HG02970 (cell line): ENCODE data around the gene ATXN7L1.
"Not testable (repeated sequence)": the region's sequence is repeated elsewhere in the genome, so short reads cannot be mapped to it uniquely, and the experiment has no call there.

Source experiments
- ATAC-seq: cut with Tn5 transposase; IDR thresholded peaks from one replicate; pipeline ENCODE4 v1.9.1; 2021; ENCODE audit warnings: mild to moderate bottlenecking, moderate library complexity, moderate number of reproducible peaks; ENCODE audit not compliant: unreplicated experiment, low FRiP score

ATXN7L1 gene

GRCh38 chr7:105713488-105714465 is 162.6 kb downstream of the ATXN7L1 start:
- no peak for ATAC-seq

- ATAC-seq: no peak
Observed at GRCh38 chr7:105712877-105713276, 163.5 kb downstream of the ATXN7L1 start.

- ATAC-seq: no peak
Observed at GRCh38 chr7:105711726-105712402, 164.5 kb downstream of the ATXN7L1 start.

- not testable (repeated sequence) for ATAC-seq
Observed at GRCh38 chr7:105710720-105711119, 165.7 kb downstream of the ATXN7L1 start.

- ATAC-seq: no peak
Observed at GRCh38 chr7:105708763-105709080, 167.7 kb downstream of the ATXN7L1 start.

GRCh38 chr7:105707967-105708762 is 168.2 kb downstream of the ATXN7L1 start:
- ATAC-seq: no peak

GRCh38 chr7:105707381-105707780 is 169.0 kb downstream of the ATXN7L1 start:
- no peak for ATAC-seq

GRCh38 chr7:105705427-105705826 is 171.0 kb downstream of the ATXN7L1 start:
- ATAC-seq: no peak

- no peak for ATAC-seq
Observed at GRCh38 chr7:105703207-105703930, 173.0 kb downstream of the ATXN7L1 start.

GRCh38 chr7:105699568-105700236 is 176.7 kb downstream of the ATXN7L1 start:
- no peak for ATAC-seq

- ATAC-seq: no peak
Observed at GRCh38 chr7:105698531-105698930, 177.9 kb downstream of the ATXN7L1 start.

GRCh38 chr7:105697753-105698152 is 178.6 kb downstream of the ATXN7L1 start:
- no peak for ATAC-seq

- not testable (repeated sequence) for ATAC-seq
Observed at GRCh38 chr7:105697169-105697568, 179.2 kb downstream of the ATXN7L1 start.

GRCh38 chr7:105693576-105693975 is 182.8 kb downstream of the ATXN7L1 start:
- no peak for ATAC-seq

- no peak for ATAC-seq
Observed at GRCh38 chr7:105691680-105692564, 184.5 kb downstream of the ATXN7L1 start.

- ATAC-seq: no peak
Observed at GRCh38 chr7:105691082-105691679, 185.2 kb downstream of the ATXN7L1 start.

GRCh38 chr7:105690325-105690945 is 186.0 kb downstream of the ATXN7L1 start:
- no peak for ATAC-seq
